ENCODE results near the gene ADARB1.

Gene ADARB1

GRCh38 chr21:45147473-45148315 lies 73.3 kb downstream of the ADARB1 start (continued):
- no peak for TF ChIP-seq PATZ1 (CRISPR knock-in tag; IDR thresholded peaks at IDR 0.05; ENCODE audit: borderline replicate concordance)

- ATAC-seq, result no peak
- no peak for TF ChIP-seq RARB (CRISPR knock-in tag; IDR thresholded peaks at IDR 0.05)
- TF ChIP-seq ESRRG (CRISPR knock-in tag; IDR thresholded peaks at IDR 0.05), result no peak
- no peak for TF ChIP-seq ARNTL (CRISPR knock-in tag; IDR thresholded peaks at IDR 0.05; ENCODE audit: borderline replicate concordance, low read depth)
- no peak for TF ChIP-seq GLIS3 (CRISPR knock-in tag; IDR thresholded peaks at IDR 0.05)
- TF ChIP-seq TOX (CRISPR knock-in tag; IDR thresholded peaks at IDR 0.05; ENCODE audit: borderline replicate concordance), result no peak
- TF ChIP-seq SNAI2 (CRISPR knock-in tag; IDR thresholded peaks at IDR 0.05), result no peak
- no peak for TF ChIP-seq CSRNP3 (CRISPR knock-in tag; IDR thresholded peaks at IDR 0.05)
- TF ChIP-seq PATZ1 (CRISPR knock-in tag; IDR thresholded peaks at IDR 0.05; ENCODE audit: borderline replicate concordance), result no peak
These were observed 74.1 kb downstream of the ADARB1 start for GRCh38 chr21:45148316-45148990.

GRCh38 chr21:45149021-45149420 lies 74.6 kb downstream of the ADARB1 start:
- no peak for TF ChIP-seq CSRNP3 (CRISPR knock-in tag; IDR thresholded peaks at IDR 0.05)
- TF ChIP-seq SNAI2 (CRISPR knock-in tag; IDR thresholded peaks at IDR 0.05), result no peak
- TF ChIP-seq ZFP30 (CRISPR knock-in tag; IDR thresholded peaks at IDR 0.05), result no peak
- TF ChIP-seq ARNTL (CRISPR knock-in tag; IDR thresholded peaks at IDR 0.05; ENCODE audit: borderline replicate concordance, low read depth), result no peak
- no peak for TF ChIP-seq PPARA (CRISPR knock-in tag; IDR thresholded peaks at IDR 0.05; ENCODE audit: borderline replicate concordance)
- TF ChIP-seq OSR1 (CRISPR knock-in tag; IDR thresholded peaks at IDR 0.05), result no peak
- no peak for TF ChIP-seq ZC3H10 (CRISPR knock-in tag; IDR thresholded peaks at IDR 0.05)
- no peak for TF ChIP-seq CSDC2 (CRISPR knock-in tag; IDR thresholded peaks at IDR 0.05)
- TF ChIP-seq ZNF565 (CRISPR knock-in tag; conservative IDR thresholded peaks at IDR 0.05; ENCODE audit: low read depth), result no peak
- no peak for TF ChIP-seq PATZ1 (CRISPR knock-in tag; IDR thresholded peaks at IDR 0.05; ENCODE audit: borderline replicate concordance)
- TF ChIP-seq TOX (CRISPR knock-in tag; IDR thresholded peaks at IDR 0.05; ENCODE audit: borderline replicate concordance), result no peak
- TF ChIP-seq TCF4 (CRISPR knock-in tag; IDR thresholded peaks at IDR 0.05; ENCODE audit: borderline replicate concordance), result no peak
- no peak for TF ChIP-seq ISL1 (CRISPR knock-in tag; IDR thresholded peaks at IDR 0.05)
- no peak for ATAC-seq

GRCh38 chr21:45150638-45151131 lies 76.3 kb downstream of the ADARB1 start:
- no peak for ATAC-seq
- TF ChIP-seq ZC3H10 (CRISPR knock-in tag; IDR thresholded peaks at IDR 0.05), result no peak
